Measurements from ENCODE around the gene PRDM16. TPM values are rescaled to one million over a fixed set of nuclear protein-coding genes. Genes with fewer than 3 reads are reported as not detected.

The PRDM16 gene
- total RNA-seq, 1 donor from 2014 or later = not detected

DNA sequence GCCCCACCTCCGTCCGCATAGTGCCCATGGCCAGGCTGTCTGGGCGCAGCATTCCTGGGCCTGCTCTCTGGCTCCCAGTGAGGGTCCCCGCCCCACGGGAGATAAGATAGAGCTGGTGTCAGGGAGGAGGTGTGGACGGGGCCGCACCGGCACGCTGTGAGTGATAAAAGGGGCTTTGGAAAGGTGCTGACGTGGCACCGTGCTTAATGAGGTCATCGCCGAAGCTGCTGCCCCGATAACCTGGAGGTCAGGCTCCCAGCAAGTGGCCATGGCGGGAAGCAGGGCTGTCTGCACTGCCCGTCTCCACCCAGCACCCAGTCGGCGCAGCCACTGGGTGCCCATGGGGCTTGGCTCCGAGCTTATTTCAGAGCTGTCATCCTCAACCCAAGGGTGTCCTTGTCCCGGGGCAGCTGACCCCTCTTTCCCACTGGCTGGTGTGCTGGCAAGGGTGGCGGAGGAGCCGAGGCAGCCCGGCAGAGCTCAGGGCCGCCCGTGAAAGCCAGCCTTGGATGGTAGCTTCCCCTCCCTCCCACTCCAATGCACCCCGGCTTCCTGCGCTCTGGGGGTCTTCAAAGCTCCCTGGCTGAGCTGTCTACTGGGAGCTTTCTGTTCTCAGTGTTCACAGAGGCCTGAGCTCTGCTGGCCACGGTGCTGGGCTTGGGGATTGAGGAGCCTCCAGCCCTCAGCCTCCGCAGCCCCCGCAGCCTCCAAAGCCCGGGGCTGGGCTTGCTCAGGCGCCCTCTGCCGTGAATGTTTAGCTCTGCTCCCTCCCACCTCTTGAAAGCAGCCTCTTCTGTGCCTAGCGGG is 280.4 kb downstream of the PRDM16 start:
- DNase-seq = no peak

- DNase-seq = no peak
Measured at GRCh38 chr1:3349968-3350299, 280.9 kb downstream of the PRDM16 start.

- no peak for DNase-seq
Measured at GRCh38 chr1:3350506-3351261, 281.7 kb downstream of the PRDM16 start.

GRCh38 chr1:3351449-3352298 is 282.7 kb downstream of the PRDM16 start:
- DNase-seq = no peak

- DNase-seq = no peak
Measured at GRCh38 chr1:3352299-3352951, 283.4 kb downstream of the PRDM16 start.

GRCh38 chr1:3352952-3353331 is 283.9 kb downstream of the PRDM16 start:
- peak; percentile 4 for DNase-seq

DNA sequence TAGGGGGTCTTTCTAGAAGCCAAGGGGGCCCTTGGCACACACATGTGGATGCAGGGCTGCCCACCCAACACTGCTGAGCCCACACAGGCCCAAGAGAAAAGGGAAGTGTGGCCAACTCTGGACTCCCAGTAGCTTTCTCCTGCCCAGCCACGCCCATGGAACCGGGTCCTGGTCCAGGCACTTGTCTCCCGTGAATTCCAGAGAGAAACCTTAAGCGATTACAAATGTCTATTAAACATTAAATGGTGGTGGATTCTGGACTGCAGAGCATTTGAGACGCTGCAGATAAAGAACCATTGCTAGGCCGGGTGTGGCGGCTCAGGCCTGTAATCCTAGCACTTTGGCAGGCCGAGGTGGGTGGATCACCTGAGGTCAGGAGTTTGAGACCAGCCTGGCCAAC is 284.9 kb downstream of the PRDM16 start:
- no peak for DNase-seq

- no peak for DNase-seq
Measured at GRCh38 chr1:3355089-3355488, 286.1 kb downstream of the PRDM16 start.

DNA sequence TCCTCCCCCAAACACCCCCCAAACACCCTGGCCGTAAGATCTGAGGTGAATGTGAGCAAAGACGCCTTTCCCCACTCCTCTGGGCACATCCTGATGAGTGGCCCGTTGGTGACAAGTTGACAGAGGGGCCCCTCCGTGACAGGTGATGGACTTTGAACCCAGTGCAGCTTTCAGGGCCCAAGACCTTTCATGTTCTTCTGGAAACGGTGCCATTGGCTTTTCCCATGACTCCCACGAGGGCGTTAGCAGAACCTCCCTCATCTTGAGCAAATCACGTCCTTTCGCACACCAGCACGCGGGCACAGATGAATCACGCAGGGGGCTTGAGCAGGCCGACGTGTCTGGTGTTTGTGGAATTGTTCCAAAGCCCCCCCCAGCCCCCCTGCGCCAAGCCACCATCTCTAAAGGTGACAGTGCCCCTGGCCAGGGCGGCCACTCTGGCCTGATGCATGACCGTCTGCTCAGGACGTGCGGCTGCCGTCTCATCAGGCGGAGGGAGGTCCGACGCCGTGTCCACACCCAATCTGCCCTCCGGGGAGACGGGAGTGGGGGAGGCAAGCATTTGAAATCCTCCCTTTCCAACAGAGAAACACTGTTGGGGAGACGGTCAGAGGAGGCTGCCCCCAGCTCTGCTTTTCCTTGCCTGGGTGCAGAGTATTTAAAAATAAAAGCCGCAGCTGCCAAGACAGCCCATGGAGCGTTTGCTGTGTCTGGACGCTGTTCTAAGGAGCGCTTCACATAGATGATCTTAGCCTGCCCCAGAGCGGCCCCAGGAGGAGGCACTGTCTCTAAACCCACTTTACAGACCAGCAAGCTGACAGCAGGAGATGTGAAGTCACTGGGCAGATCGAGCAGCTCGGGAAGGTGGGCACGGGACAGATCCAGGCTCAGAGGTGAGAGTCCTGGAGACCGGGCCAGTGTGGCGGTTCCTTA is 287.2 kb downstream of the PRDM16 start:
- no peak for DNase-seq

DNA sequence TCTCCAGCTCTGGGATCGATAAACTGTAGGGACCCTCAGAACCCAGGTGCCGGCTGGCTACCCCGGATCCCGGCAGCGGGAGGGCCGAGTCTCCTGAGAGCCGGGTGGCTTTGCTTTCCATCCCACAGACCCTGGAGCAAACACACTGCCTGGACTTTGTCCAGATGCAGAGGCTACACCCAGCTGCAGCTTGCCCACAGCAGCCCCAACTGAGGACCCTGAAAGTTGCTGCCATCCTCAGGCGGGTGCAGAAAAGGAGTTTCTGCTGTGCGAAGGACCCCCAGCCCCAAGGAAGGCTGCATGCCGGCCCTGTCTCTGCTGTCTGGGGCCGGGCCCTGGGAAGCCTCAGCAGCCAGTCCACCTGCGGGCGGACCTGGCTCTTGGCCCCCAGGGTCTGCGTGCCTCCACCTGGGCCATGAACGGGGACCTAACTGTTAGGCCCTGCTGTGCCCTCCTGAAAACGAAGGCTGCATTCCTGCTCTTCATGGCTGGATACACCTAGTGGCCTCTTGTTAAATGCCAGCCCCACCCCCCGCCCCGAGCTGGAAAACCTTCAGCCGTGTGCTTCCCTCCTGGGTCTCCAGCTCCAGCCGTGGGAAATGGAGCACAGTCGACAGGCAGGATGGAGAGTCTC is 287.9 kb downstream of the PRDM16 start:
- DNase-seq = no peak

GRCh38 chr1:3357526-3358297 is 288.7 kb downstream of the PRDM16 start:
- DNase-seq = no peak

- DNase-seq = no peak
Measured at GRCh38 chr1:3359351-3359750, 290.3 kb downstream of the PRDM16 start.

GRCh38 chr1:3359756-3360440 is 290.9 kb downstream of the PRDM16 start:
- no peak for DNase-seq

- DNase-seq = no peak
Measured at GRCh38 chr1:3360646-3361257, 291.7 kb downstream of the PRDM16 start.

- no peak for DNase-seq
Measured at GRCh38 chr1:3363023-3363422, 294.0 kb downstream of the PRDM16 start.

- no peak for DNase-seq
Measured at GRCh38 chr1:3363756-3364155, 294.8 kb downstream of the PRDM16 start.

GRCh38 chr1:3364551-3364950 is 295.5 kb downstream of the PRDM16 start:
- no peak for DNase-seq

GRCh38 chr1:3364983-3365382 is 296.0 kb downstream of the PRDM16 start:
- no peak for DNase-seq

GRCh38 chr1:3365523-3366125 is 296.6 kb downstream of the PRDM16 start:
- DNase-seq = no peak
